Thoracic aorta (tissue), 2 donors: ENCODE results near the gene CDH3. TPM values are rescaled to one million over a fixed set of nuclear protein-coding genes. Genes with fewer than 3 reads are reported as not detected.
"Not testable (repeated sequence)": the region's sequence is repeated elsewhere in the genome, so short reads cannot be mapped to it uniquely, and the experiment has no call there.

Experiments
- ATAC-seq: fragments of 150-250 bp; one replicate; pipeline ENCODE4 v1.8.0; 2017; ENCODE audit warnings: low read depth; ENCODE audit not compliant: insufficient number of reproducible peaks, low FRiP score
- DNase-seq: peaks from one replicate; pipeline ENCODE4 v3.0.0-alpha.2; 2020; ENCODE audit warnings: low spot score
- H3K27ac ChIP-seq, 2 donors: fragments of 200-600 bp; sonication (generic); 1 replicate in 1 of 2; 2 replicates in 1 of 2; pipeline ENCODE4 v1.5.1; 2016; ENCODE audit warnings: mild to moderate bottlenecking in 2 of 2, moderate library complexity in 2 of 2
- H3K27me3 ChIP-seq: fragments of 200-600 bp; sonication (generic); replicated peaks from 2 replicates; pipeline ENCODE4 v1.6.0; 2016; ENCODE audit warnings: mild to moderate bottlenecking; ENCODE audit not compliant: insufficient read depth
- H3K36me3 ChIP-seq: fragments of 200-600 bp; sonication (generic); one replicate; pipeline ENCODE4 v1.5.1; 2016
- H3K4me1 ChIP-seq, 2 donors: fragments of 200-600 bp; sonication (generic); 1 replicate in 1 of 2; 2 replicates in 1 of 2; pipeline versions ENCODE4 v1.5.1 to v1.6.0; 2016; ENCODE audit warnings: low read depth in 2 of 2, mild to moderate bottlenecking in 1 of 2; ENCODE audit not compliant: control insufficient read depth in 1 of 2
- H3K4me3 ChIP-seq: fragments of 200-600 bp; sonication (generic); 2 replicates; pipeline ENCODE4 v1.5.1; 2016; ENCODE audit warnings: mild to moderate bottlenecking
- H3K9me3 ChIP-seq: fragments of 200-600 bp; sonication (generic); 2 replicates; pipeline ENCODE4 v1.5.1; 2016
- CTCF ChIP-seq: fragments of 200-600 bp; sonication (generic); IDR thresholded peaks from one replicate; pipeline ENCODE4 v1.5.1; 2019; ENCODE audit warnings: antibody characterized with exemption
- total RNA-seq, 2 donors: library from RNA; depleted of rRNA; stranded (reverse); fragments of >200 nt; gene quantifications; one replicate each; pipeline versions ENCODE4 v1.1.0 to v1.2.3, GENCODE V29; 2016

CDH3 gene
- total RNA-seq, 2 donors from 2014 or later, result not detected

GRCh38 chr16:68710211-68710610 is 65.1 kb downstream of the CDH3 start:
- Histone ChIP-seq H3K36me3 (no peaks in the 10 kb centered on the region), H3K4me1 (no peaks in the 10 kb centered on the region), H3K9me3 (no peaks in the 10 kb centered on the region), H3K27me3 (no peaks in the 10 kb centered on the region), H3K27ac (no peak overlapping the region), H3K4me3 (no peak overlapping the region)
- DNase-seq, result no peak
- no peak for TF ChIP-seq CTCF
- ATAC-seq, result no peak

- TF ChIP-seq CTCF, result no peak
- ATAC-seq (no peak), DNase-seq (no peak)
- Histone ChIP-seq H3K9me3 (no peaks in the 10 kb centered on the region), H3K36me3 (no peaks in the 10 kb centered on the region), H3K4me1 (no peaks in the 10 kb centered on the region), H3K27ac (no peak overlapping the region), H3K27me3 (no peaks in the 10 kb centered on the region), H3K4me3 (no peak overlapping the region)
Measured at GRCh38 chr16:68711421-68712139, 66.5 kb downstream of the CDH3 start.

GRCh38 chr16:68713361-68713760 is 68.3 kb downstream of the CDH3 start:
- Histone ChIP-seq H3K36me3 (no peaks in the 10 kb centered on the region), H3K4me1 (no peaks in the 10 kb centered on the region), H3K4me3 (no peak overlapping the region), H3K27ac (no peak overlapping the region), H3K27me3 (no peaks in the 10 kb centered on the region), H3K9me3 (no peaks in the 10 kb centered on the region)
- ATAC-seq (no peak), DNase-seq (no peak)
- TF ChIP-seq CTCF, result no peak

- no peak overlapping the region for H3K27ac ChIP-seq
- no peak for DNase-seq
- H3K9me3 ChIP-seq, result no peaks in the 10 kb centered on the region
- no peak overlapping the region for H3K4me3 ChIP-seq
- H3K36me3 ChIP-seq, result no peaks in the 10 kb centered on the region
- H3K27me3 ChIP-seq, result no peaks in the 10 kb centered on the region
- ATAC-seq, result no peak
- no peaks in the 10 kb centered on the region for H3K4me1 ChIP-seq
- TF ChIP-seq CTCF, result no peak
Measured at GRCh38 chr16:68715471-68715870, 70.4 kb downstream of the CDH3 start.

- not testable (repeated sequence) for H3K4me1 ChIP-seq, H3K27ac ChIP-seq, H3K27me3 ChIP-seq, ATAC-seq, DNase-seq, H3K9me3 ChIP-seq, H3K36me3 ChIP-seq, H3K4me3 ChIP-seq
Measured at GRCh38 chr16:68716516-68716915, 71.4 kb downstream of the CDH3 start.

- Histone ChIP-seq H3K9me3 (no peaks in the 10 kb centered on the region), H3K4me1 (no peaks in the 10 kb centered on the region), H3K27ac (no peak overlapping the region), H3K27me3 (no peaks in the 10 kb centered on the region), H3K4me3 (no peak overlapping the region), H3K36me3 (no peaks in the 10 kb centered on the region)
- DNase-seq (no peak), ATAC-seq (no peak)
- no peak for TF ChIP-seq CTCF
Measured at GRCh38 chr16:68717684-68718083, 72.6 kb downstream of the CDH3 start.
